Measurements from ENCODE around the gene MRPS24.

DNA sequence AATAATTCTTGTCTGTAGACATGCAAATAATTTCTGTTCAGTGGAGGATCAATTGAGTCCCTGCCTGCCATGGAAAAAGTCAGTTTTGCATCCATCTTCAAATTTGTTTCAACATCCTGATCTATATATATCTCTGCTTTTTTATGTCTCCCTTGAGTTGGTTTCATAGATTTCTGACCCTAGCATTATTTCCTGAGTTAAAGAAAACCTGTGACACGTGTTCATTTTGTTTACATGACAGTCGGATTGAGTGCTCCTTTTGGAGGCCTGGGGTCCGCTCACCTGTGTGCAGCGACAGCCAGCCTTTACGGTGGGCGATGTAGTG lies 674 bp downstream of the MRPS24 start:
- no peak for TF ChIP-seq CTCF (IDR thresholded peaks at IDR 0.05; ENCODE audit: borderline replicate concordance, extremely low read depth, low read length, poor library complexity, severe bottlenecking)
- TF ChIP-seq EZH2 (IDR thresholded peaks at IDR 0.05; ENCODE audit: borderline replicate concordance, low read depth, low read length, severe bottlenecking) = no peak
